T-helper 1 cell treated with Interleukin-12 subunit alpha and Interleukin-12 subunit beta and Interleukin-4 antibody, amounts not matched to agents 30 μg/mL and 1 μg/mL, for 36 hours (primary cell): Measurements from ENCODE around the gene FAM177A1.
"Not testable (repeated sequence)": the region's sequence is repeated elsewhere in the genome, so short reads cannot be mapped to it uniquely, and the experiment has no call there.

Experiments used
- H3K27ac Mint-ChIP-seq: one replicate; pipeline ENCODE4 v1.8.0; 2021; ENCODE audit warnings: mild to moderate bottlenecking, mixed read lengths
- H3K27me3 Mint-ChIP-seq: one replicate; pipeline ENCODE4 v1.8.0; 2021; ENCODE audit warnings: low read depth, mixed read lengths
- H3K36me3 Mint-ChIP-seq: one replicate; pipeline ENCODE4 v1.8.0; 2021; ENCODE audit warnings: low read depth, mixed read lengths
- H3K4me1 Mint-ChIP-seq: one replicate; pipeline ENCODE4 v1.8.0; 2021; ENCODE audit warnings: low read depth, mixed read lengths
- H3K4me3 Mint-ChIP-seq: one replicate; pipeline ENCODE4 v1.8.0; 2021; ENCODE audit warnings: mild to moderate bottlenecking, moderate library complexity, mixed read lengths
- H3K9me3 Mint-ChIP-seq: one replicate; pipeline ENCODE4 v1.8.0; 2021; ENCODE audit warnings: mixed read lengths

FAM177A1 gene

GRCh38 chr14:35083530-35084150, 37.6 kb downstream of the FAM177A1 start:
- Mint-ChIP-seq H3K27me3 (no peaks in the 10 kb centered on the region), H3K27ac (no peak overlapping the region)

GRCh38 chr14:35085441-35085840, 39.4 kb downstream of the FAM177A1 start:
- no peaks in the 10 kb centered on the region for H3K9me3 Mint-ChIP-seq
- H3K4me3 Mint-ChIP-seq: no peak overlapping the region
- H3K4me1 Mint-ChIP-seq: no peaks in the 10 kb centered on the region
- H3K36me3 Mint-ChIP-seq: peaks cover 26% of the 10 kb centered on the region
- H3K27me3 Mint-ChIP-seq: no peaks in the 10 kb centered on the region
- no peak overlapping the region for H3K27ac Mint-ChIP-seq

More at GRCh38 chr14:35083530-35084150, 37.6 kb downstream of the FAM177A1 start:
- peaks cover 26% of the 10 kb centered on the region for H3K36me3 Mint-ChIP-seq
- H3K9me3 Mint-ChIP-seq: no peaks in the 10 kb centered on the region
- H3K4me3 Mint-ChIP-seq: no peak overlapping the region
- no peaks in the 10 kb centered on the region for H3K4me1 Mint-ChIP-seq

- no peaks in the 10 kb centered on the region for H3K4me1 Mint-ChIP-seq
- H3K4me3 Mint-ChIP-seq: no peak overlapping the region
- no peaks in the 10 kb centered on the region for H3K9me3 Mint-ChIP-seq
- no peak overlapping the region for H3K27ac Mint-ChIP-seq
- H3K36me3 Mint-ChIP-seq: peaks cover 33% of the 10 kb centered on the region
- H3K27me3 Mint-ChIP-seq: no peaks in the 10 kb centered on the region
These were observed 42.4 kb downstream of the FAM177A1 start for GRCh38 chr14:35088514-35088913.

- not testable (repeated sequence) for H3K27ac Mint-ChIP-seq, H3K27me3 Mint-ChIP-seq, H3K9me3 Mint-ChIP-seq, H3K4me1 Mint-ChIP-seq, H3K4me3 Mint-ChIP-seq
- H3K36me3 Mint-ChIP-seq: peaks cover 32% of the 10 kb centered on the region
These were observed 48.6 kb downstream of the FAM177A1 start for GRCh38 chr14:35094645-35095044.

- H3K4me1 Mint-ChIP-seq: peaks cover 4% of the 10 kb centered on the region
- no peaks in the 10 kb centered on the region for H3K9me3 Mint-ChIP-seq
- H3K36me3 Mint-ChIP-seq: peaks cover 44% of the 10 kb centered on the region
- no peaks in the 10 kb centered on the region for H3K27me3 Mint-ChIP-seq
- H3K4me3 Mint-ChIP-seq: no peak overlapping the region
- no peak overlapping the region for H3K27ac Mint-ChIP-seq
These were observed 61.8 kb downstream of the FAM177A1 start for GRCh38 chr14:35107866-35108265.

GRCh38 chr14:35112641-35113040, 66.6 kb downstream of the FAM177A1 start:
- H3K27ac Mint-ChIP-seq: no peak overlapping the region
- H3K9me3 Mint-ChIP-seq: no peaks in the 10 kb centered on the region
- H3K4me3 Mint-ChIP-seq: no peak overlapping the region
- peaks cover 50% of the 10 kb centered on the region for H3K36me3 Mint-ChIP-seq
- H3K27me3 Mint-ChIP-seq: no peaks in the 10 kb centered on the region
- peaks cover 12% of the 10 kb centered on the region for H3K4me1 Mint-ChIP-seq

GRCh38 chr14:35113308-35113950, 67.4 kb downstream of the FAM177A1 start:
- H3K4me1 Mint-ChIP-seq: peaks cover 16% of the 10 kb centered on the region
- H3K36me3 Mint-ChIP-seq: peaks cover 51% of the 10 kb centered on the region
- H3K27ac Mint-ChIP-seq: no peak overlapping the region
- no peaks in the 10 kb centered on the region for H3K9me3 Mint-ChIP-seq
- no peak overlapping the region for H3K4me3 Mint-ChIP-seq
- no peaks in the 10 kb centered on the region for H3K27me3 Mint-ChIP-seq

GRCh38 chr14:35114036-35114435, 68.0 kb downstream of the FAM177A1 start:
- Mint-ChIP-seq H3K27me3 (no peaks in the 10 kb centered on the region), H3K4me1 (peaks cover 16% of the 10 kb centered on the region), H3K9me3 (no peaks in the 10 kb centered on the region), H3K4me3 (no peak overlapping the region), H3K27ac (no peak overlapping the region), H3K36me3 (peaks cover 51% of the 10 kb centered on the region)

GRCh38 chr14:35116242-35116641, 70.2 kb downstream of the FAM177A1 start:
- Mint-ChIP-seq H3K27ac (no peak overlapping the region), H3K27me3 (no peaks in the 10 kb centered on the region), H3K4me1 (peaks cover 22% of the 10 kb centered on the region), H3K9me3 (no peaks in the 10 kb centered on the region), H3K4me3 (no peak overlapping the region), H3K36me3 (peaks cover 43% of the 10 kb centered on the region)

- peaks cover 22% of the 10 kb centered on the region for H3K4me1 Mint-ChIP-seq
- no peaks in the 10 kb centered on the region for H3K27me3 Mint-ChIP-seq
- H3K27ac Mint-ChIP-seq: peak overlapping the region; percentile 38
- H3K4me3 Mint-ChIP-seq: no peak overlapping the region
- H3K36me3 Mint-ChIP-seq: peaks cover 35% of the 10 kb centered on the region
- H3K9me3 Mint-ChIP-seq: no peaks in the 10 kb centered on the region
These were observed 71.0 kb downstream of the FAM177A1 start for GRCh38 chr14:35117112-35117511.

- peak overlapping the region; percentile 90 for H3K4me3 Mint-ChIP-seq
These were observed 75.2 kb downstream of the FAM177A1 start for GRCh38 chr14:35121026-35121886.

GRCh38 chr14:35121887-35122695, 76.0 kb downstream of the FAM177A1 start, which contains the start of the genes PPP2R3C and PRORP:
TSS of gene PPP2R3C (minus strand) at chr14:35121990. CDS start at chr14:35121959, 31 bp downstream.
TSS of gene PRORP (plus strand) at chr14:35122552. CDS start at chr14:35123246, 694 bp downstream.
- H3K4me1 Mint-ChIP-seq: peaks cover 43% of the 10 kb centered on the region
- no peaks in the 10 kb centered on the region for H3K9me3 Mint-ChIP-seq
- peaks cover 28% of the 10 kb centered on the region for H3K36me3 Mint-ChIP-seq
- H3K4me3 Mint-ChIP-seq: peak within 1 kb of the TSS; percentile 90
- H3K27ac Mint-ChIP-seq: peak within 1 kb of the TSS; percentile 99
- no peaks in the 10 kb centered on the region for H3K27me3 Mint-ChIP-seq

More at GRCh38 chr14:35121026-35121886, 75.2 kb downstream of the FAM177A1 start:
- H3K36me3 Mint-ChIP-seq: peaks cover 30% of the 10 kb centered on the region
- H3K27ac Mint-ChIP-seq: peak overlapping the region; percentile 99
- H3K27me3 Mint-ChIP-seq: no peaks in the 10 kb centered on the region
- H3K4me1 Mint-ChIP-seq: peaks cover 46% of the 10 kb centered on the region
- H3K9me3 Mint-ChIP-seq: no peaks in the 10 kb centered on the region

- H3K9me3 Mint-ChIP-seq: no peaks in the 10 kb centered on the region
- H3K4me1 Mint-ChIP-seq: peaks cover 42% of the 10 kb centered on the region
- peaks cover 30% of the 10 kb centered on the region for H3K36me3 Mint-ChIP-seq
These were observed 76.8 kb downstream of the FAM177A1 start for GRCh38 chr14:35122696-35123387.

More at GRCh38 chr14:35122696-35123387, 76.8 kb downstream of the FAM177A1 start:
- Mint-ChIP-seq H3K4me3 (peak overlapping the region; percentile 90), H3K27ac (peak overlapping the region; percentile 99), H3K27me3 (no peaks in the 10 kb centered on the region)
